Ammon's horn (tissue), 1 donor: Measurements from ENCODE around the gene CDCA3.
"Not testable (repeated sequence)": the region's sequence is repeated elsewhere in the genome, so short reads cannot be mapped to it uniquely, and the experiment has no call there.

Experiments
- DNase-seq: peaks from one replicate; pipeline ENCODE4 v3.0.0-alpha.2; 2016; ENCODE audit warnings: low spot score

Gene CDCA3

GRCh38 chr12:6872073-6873048 lies 21.3 kb upstream of the CDCA3 start:
- peak; percentile 92 for DNase-seq

DNA sequence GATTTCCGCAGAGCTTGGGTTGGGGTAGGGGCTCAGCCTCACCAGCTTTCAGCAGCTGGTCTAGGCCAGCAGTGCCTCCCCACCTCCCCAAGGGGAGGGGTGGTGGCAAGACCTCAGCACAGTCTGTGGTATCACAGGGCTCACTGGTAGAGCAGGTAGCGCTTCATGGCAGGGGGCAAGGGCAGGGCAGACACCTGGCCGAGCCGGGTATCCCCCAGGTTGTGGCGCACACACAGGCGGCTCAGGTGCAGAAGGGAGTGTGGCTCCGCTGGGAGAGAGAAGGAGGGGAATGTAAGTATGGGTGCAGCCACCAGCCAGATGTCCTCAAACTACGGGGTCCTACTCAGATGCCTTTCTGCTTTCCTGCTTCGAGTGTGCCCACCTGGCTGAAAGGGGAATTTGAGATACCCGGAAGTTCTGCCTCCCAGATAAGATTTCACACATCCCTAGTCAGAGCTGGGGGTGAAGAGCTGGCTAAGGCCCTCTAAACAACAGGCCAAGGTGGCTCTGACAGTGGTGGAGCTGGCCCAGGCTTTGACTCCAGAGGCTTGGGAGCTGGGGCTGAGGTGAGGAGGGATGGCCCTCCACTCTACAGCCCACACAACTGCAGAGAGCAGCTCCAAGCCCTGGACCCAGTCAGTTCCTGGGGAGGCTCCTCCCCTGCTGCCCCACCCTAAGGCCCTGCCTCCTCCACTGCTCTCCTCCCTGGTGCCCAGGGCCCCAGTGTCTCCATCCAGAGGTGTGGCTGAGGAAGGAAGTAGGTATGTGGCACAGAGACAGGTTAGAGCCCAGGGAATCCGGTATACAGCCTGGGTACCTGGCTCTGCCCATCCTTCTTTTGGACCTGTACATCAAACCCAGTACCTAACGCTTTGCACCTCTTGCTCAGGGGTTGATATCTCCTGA lies 20.2 kb upstream of the CDCA3 start:
- DNase-seq = peak; percentile 5

- not testable (repeated sequence) for DNase-seq
These were observed 19.2 kb upstream of the CDCA3 start for GRCh38 chr12:6870304-6870703.

DNA sequence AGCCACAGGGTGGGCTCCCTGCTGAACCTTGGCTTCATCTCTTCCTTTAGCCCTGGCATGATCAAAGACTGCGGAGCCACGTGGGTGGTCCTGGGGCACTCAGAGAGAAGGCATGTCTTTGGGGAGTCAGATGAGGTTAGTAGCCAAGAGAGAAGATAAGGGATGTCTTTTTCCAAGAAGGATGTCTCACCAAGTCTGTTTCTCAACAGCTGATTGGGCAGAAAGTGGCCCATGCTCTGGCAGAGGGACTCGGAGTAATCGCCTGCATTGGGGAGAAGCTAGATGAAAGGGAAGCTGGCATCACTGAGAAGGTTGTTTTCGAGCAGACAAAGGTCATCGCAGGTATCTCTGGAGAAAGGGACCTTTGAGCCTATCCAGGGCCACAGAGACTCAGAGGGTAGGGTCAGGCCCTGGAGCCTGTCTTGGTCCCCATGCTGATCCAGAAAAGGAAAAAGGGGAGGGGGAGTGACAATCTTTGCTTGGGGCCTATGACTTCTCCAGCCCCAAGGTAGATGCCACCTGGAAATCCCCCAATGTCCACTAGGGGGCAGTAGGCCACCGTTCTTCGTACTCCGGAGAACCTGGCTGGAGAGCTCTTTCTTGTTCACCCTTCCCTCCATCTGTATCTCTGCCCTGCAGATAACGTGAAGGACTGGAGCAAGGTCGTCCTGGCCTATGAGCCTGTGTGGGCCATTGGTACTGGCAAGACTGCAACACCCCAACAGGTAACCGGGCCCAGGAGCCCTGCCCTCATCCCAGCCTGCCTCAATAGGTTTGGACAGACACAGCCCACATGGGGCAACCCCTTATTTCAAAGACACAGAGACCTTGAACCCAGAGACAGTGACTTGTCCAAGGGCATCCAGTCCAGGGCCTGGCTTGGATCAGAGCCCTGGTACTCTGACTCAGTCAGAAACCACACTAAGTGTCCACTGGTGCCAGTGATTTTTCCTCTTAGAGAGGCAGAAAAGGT lies 18.2 kb upstream of the CDCA3 start:
- DNase-seq = peak; percentile 78

- DNase-seq = peak; percentile 24
These were observed 17.3 kb upstream of the CDCA3 start for GRCh38 chr12:6868211-6869048.

DNA sequence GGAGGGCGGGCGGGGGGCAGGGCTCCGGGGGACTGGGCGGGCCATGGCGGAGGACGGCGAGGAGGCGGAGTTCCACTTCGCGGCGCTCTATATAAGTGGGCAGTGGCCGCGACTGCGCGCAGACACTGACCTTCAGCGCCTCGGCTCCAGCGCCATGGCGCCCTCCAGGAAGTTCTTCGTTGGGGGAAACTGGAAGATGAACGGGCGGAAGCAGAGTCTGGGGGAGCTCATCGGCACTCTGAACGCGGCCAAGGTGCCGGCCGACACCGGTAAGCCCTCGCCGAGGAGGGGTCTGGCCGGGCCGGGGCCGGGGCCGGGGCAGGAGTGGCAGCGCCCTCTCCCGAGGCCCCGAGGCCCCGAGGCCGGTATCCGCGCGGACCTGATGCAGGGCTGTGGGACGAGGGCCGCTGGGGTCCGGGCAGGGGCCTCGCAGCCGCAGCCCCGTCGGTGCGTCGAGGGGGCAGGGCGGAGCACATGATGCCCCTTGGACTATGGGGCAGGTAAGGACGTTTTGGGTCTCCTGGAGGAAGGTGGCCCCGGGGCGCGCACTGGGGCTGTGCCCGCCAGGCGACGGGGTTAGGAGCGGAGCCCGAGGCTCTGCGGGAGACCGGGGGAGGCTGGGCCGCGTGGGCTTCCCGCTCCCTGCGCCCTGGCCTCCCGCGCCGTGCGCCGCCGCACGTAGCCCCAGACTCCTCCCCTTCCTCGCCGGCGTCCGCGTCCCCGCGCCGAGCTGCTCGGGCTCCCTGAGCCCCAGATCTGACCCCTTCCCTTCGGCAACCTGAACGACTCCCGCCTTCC lies 16.5 kb upstream of the CDCA3 start, which contains the start of gene TPI1:
TSS of gene TPI1 (plus strand) at position 119 of the 798 bp plus-strand sequence. CDS start at position 155, 36 bp downstream.
- DNase-seq = peak; percentile 91

GRCh38 chr12:6866920-6867412 lies 15.9 kb upstream of the CDCA3 start:
- no peak for DNase-seq

DNA sequence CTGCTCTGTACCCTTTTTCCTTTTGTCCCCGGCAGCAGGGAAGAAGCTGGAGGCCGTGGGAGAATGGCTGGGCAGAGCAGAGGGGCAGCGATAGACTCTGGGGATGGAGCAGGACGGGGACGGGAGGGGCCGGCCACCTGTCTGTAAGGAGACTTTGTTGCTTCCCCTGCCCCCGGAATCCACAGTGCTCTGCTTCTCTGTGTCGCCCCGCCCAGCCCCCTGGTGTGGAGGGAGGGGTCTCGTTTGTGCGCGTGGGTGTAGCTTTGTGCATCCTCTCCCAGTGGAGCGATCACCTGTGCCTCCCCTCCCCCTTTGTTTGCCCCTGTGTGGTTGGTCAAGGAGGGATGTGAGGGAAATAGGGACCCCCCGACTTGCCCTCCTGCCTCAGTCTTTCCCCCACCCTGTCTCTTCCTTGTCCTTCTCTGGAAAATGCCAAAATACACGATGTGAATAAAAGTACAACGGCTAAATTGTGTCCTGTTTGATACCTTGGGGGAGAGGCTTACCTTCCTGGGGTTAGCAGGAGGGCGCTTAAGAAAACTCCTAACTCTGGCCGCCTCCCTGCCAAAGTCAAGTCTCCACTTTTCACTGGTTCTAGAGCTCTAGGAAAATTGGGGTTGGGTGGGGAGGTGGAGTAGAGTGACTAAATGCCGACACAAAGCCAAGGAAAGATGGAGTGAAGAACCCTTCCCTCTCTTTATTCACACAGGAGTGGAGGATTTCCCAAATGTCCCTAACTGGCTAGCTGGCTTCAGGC lies 15.3 kb upstream of the CDCA3 start:
- peak; percentile 4 for DNase-seq

DNA sequence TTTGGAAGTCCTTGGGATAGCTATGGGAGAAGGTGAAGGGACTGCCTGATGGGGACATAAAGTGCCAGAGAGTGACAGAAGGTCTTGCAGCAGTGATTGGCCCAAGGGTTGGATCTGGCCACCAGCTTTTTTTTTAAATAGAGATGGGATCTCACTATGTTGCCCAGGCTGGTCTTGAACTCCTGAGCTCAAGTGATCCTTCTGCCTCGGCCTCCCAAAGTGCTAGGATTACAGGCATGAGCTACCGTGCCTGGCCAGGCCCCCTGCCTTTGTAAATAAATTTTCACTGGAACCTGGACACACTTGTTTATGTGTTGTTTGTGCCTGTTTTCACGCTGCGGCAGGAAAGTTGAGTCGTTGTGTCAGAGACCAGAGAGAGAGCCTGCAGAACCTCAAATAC lies 14.2 kb upstream of the CDCA3 start:
- DNase-seq = not testable (repeated sequence)

GRCh38 chr12:6863586-6864321 lies 12.7 kb upstream of the CDCA3 start:
- no peak for DNase-seq

DNA sequence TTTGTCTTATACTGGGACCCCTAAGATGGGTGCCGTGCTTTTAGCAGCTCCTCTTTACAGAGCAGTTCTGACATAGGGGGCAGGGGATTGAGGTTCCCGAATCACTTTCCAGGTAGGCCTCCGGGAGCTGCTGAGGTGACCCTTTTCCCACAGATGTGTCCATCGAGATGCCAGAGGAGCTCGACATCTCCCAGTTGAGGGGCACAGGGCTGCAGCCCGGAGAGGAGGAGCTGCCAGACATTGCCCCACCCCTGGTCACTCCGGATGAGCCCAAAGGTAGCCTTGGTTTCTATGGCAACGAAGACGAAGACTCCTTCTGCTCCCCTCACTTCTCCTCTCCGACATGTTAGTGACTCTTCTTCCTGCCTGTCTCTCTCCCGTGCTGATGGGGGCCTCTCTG lies 11.9 kb upstream of the CDCA3 start:
- no peak for DNase-seq

- DNase-seq = no peak
These were observed 10.3 kb upstream of the CDCA3 start for GRCh38 chr12:6861391-6861790.

DNA sequence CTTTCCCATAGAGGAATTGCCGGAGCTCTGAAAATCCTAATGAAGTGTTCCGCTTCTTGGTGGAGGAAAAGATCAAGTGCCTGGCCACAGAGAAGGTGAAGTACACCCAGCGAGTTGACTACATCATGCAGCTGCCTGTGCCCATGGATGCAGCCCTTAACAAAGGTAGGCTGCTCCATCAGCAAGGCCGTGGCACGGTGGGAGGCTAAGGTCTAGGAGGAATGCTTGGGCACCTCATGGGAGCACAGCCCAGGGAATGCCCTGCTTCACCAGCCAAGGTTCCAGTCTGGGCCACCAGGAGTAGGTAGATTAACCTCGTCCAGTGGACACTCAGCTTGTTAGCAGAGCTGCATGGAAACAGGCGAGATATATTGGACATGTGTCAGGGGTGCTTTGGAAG lies 9.9 kb upstream of the CDCA3 start:
- no peak for DNase-seq

- DNase-seq = no peak
These were observed 9.0 kb upstream of the CDCA3 start for GRCh38 chr12:6860116-6860515.

- no peak for DNase-seq
These were observed 7.7 kb upstream of the CDCA3 start for GRCh38 chr12:6858799-6859198.

DNA sequence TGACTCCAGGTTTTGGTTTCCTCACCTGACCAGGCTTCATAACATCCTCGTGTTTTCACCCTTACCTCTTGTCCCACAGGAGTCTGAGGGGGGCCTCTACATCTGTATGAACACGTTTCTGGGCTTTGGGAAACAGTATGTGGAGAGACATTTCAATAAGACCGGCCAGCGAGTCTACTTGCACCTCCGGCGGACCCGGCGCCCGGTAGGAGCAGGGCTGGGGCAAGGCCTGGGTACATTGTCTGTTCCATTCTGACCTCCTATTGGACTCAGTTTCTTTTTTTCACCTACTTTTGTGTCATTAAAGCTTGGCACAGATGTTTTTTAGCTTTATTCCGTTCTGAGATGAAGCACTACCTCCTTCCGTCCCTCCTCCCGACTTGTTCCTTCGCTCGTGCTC lies 4.2 kb upstream of the CDCA3 start:
- DNase-seq = no peak

- DNase-seq = no peak
These were observed 3.0 kb upstream of the CDCA3 start for GRCh38 chr12:6854036-6854435.

- no peak for DNase-seq
These were observed 2.5 kb upstream of the CDCA3 start for GRCh38 chr12:6853626-6854025.
